HG03280 (cell line): ENCODE measurements around the gene FIG4.
"Not testable (repeated sequence)": the region's sequence is repeated elsewhere in the genome, so short reads cannot be mapped to it uniquely, and the experiment has no call there.

ENCODE experiments used
- ATAC-seq: cut with Tn5 transposase; IDR thresholded peaks from one replicate; pipeline ENCODE4 v1.9.1; 2021; ENCODE audit warnings: mild to moderate bottlenecking, moderate library complexity; ENCODE audit not compliant: unreplicated experiment

The FIG4 gene

DNA sequence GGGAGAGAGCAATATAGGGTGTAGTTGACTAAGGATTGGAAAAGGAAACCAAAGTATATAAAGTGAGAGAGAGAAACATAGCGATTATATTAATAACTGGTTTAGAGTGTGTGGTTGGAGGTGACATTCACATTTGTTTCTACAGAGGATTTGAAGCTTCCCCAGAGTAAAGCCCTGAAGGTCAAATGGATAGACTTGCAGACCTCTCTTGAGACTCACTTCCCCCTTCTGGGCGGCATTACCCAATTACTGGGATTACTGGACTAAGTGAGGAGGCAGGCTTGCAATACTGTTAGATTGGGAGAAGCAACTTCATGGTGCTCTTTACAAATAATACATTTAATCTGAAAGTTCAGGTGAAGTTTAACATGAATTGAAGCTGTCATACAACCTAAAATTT, 10.7 kb downstream of the FIG4 start:
- ATAC-seq: no peak

- no peak for ATAC-seq
Observed at GRCh38 chr6:109702791-109703190, 11.7 kb downstream of the FIG4 start.

GRCh38 chr6:109705258-109705657, 14.2 kb downstream of the FIG4 start:
- ATAC-seq: peak; percentile 97

DNA sequence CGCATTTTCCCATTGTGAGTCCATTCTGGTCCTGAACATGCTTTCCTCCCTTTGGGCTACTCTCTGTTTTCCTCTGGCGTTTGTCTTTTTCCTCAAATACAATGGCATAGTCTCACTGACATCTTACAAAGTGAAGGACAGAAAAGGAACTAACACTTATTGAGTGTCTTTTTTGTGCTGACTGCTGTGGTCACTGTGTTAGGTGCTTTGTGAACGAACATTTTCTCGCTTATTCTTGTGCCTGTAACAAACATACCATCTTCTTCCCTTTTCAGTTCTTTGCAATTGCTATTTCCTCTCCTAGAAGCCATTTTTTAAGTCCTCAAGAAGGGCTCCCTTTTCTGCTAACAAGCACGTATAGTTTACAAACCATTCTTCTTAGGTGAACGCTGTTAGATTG, 15.4 kb downstream of the FIG4 start:
- no peak for ATAC-seq

DNA sequence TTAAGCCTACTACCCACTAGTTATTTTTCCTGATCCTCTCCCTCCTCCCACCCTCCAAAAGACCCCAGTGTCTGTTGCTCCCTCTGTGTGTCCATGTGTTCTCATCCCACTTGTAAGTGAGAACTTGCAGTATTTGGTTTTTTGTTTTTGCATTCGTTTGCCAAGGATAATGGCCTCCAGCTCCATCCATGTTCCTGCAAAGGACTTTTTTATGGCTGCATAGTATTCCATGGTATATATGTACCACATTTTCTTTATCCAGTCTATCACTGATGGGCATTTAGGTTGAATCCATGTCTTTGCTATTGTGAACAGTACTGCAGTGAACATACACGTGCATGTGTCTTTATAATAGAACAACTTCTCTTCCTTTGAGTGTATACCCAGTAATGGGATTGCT, 17.0 kb downstream of the FIG4 start:
- not testable (repeated sequence) for ATAC-seq

- ATAC-seq: no peak
Observed at GRCh38 chr6:109713097-109713496, 22.0 kb downstream of the FIG4 start.

- no peak for ATAC-seq
Observed at GRCh38 chr6:109714166-109714565, 23.1 kb downstream of the FIG4 start.

GRCh38 chr6:109714611-109715010, 23.5 kb downstream of the FIG4 start:
- no peak for ATAC-seq

DNA sequence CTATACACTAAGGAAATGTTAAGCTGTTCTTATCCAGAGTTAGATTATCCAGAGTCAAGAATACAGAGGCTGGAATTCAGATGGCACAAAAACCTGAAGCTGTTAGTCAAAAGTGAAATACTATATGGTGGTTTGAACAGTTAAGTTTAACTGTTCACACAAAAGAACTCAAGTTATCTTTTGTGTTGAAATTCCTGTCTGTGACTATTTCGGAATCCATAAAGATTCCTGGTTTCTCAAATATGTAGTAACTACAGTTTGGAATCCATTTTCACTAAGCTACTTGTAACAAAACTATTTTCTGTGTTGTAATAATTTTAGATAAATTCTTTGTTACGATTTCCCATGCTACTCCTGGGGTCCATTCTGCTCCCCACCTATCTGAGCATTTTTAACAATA, 24.5 kb downstream of the FIG4 start:
- ATAC-seq: no peak

DNA sequence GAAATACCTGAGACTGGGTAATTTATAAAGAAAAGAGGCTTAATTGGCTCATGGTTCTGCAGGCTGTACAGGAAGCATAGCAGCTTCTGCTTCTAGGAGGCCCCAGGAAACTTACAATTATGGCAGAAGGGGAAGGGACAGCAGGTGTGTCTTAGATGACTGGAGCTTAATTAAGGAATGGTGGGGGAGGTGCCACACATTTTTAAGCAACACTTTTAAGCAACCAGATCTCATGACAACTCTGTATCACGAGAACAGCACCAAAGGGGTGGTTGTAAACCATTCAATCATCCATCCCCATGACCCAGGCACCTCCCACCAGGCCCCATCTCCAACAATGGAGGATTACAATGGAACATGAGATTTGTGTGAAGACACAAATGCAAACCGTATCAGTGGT, 26.9 kb downstream of the FIG4 start:
- ATAC-seq: no peak

GRCh38 chr6:109718991-109719390, 27.9 kb downstream of the FIG4 start:
- ATAC-seq: no peak

- no peak for ATAC-seq
Observed at GRCh38 chr6:109720311-109720710, 29.2 kb downstream of the FIG4 start.

- no peak for ATAC-seq
Observed at GRCh38 chr6:109722011-109722410, 30.9 kb downstream of the FIG4 start.

DNA sequence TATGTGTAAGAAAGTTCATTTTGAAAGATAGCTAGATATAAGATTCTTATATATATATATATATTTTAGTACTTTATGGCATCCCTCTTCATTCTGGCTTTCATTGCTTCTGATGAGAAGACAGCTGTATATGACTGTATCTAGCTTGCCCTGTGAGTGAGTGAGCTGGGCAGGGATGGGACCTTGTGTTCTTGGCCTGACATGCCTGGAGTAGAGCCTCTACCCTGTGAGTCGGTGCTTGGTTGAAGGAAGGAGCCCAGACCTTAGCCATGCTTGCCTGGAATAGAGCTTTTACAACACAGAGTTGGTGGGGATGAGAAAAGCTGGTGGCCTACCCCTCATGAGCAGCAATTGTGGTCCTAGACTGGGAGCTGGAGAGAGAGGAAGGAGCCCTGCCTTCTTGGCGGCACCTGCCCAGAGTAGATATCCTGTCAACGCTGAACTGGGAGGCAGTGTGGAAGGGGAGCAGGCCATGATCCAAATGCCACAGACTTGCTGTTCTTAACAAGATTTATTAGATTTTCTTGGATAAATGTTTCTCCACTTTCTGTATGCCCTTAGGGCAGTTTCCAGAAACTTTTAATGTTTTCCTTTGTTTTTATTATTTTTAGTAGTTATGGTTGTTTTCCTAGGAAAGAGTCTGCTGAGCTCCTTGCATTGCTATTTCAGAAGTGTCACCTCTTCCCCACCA, 31.6 kb downstream of the FIG4 start:
- ATAC-seq: no peak

- not testable (repeated sequence) for ATAC-seq
Observed at GRCh38 chr6:109725250-109725649, 34.2 kb downstream of the FIG4 start.

DNA sequence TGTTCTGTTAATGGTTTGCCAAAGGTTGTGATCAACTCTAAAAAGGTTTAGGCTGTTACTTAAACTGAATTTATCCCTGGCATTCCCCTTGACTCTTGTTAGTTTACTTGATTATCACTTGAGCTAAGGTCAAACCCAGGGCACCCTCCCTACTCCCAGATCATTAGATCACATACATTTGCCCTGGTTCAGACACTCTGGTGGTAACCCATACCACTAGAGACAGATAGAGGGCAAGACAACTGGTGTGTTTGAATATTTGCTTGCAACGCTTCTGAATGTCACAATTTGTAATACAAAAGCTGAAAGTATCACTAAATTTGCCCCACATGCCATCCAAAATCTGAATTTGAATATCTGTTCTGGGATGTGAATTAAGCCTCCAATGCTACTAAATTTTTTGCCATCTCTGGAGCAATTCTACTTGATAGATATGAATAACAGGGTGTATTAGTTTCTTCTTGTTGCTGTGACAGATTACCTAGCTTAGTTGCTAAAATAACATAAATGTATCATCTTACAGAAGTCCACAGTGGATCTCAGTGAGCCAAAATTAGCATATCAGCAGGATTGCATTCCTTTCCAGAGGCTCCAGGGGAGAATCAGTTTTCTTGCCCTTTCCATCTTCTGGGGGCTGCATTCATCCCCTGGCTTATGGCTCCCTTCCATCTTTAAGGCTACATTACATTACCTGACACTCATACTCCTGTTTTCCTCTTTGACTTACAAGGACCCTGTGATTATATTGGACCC, 45.4 kb downstream of the FIG4 start:
- no peak for ATAC-seq

DNA sequence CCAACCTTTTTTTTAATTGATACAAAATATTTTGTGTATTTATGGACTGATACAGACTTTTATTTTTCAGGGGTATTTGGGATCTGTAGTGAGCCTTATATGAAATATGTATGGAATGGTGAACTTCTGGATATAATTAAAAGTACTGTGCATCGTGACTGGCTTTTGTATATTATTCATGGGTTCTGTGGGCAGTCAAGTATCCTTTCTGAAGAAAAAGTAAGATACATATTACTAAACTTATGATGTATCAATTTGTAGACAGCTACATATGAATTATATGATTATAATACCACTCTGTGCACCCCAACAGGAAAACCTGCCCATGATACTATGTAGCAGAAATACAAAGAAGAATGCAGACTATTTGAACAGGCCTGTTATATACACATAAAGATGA, 47.2 kb downstream of the FIG4 start:
- no peak for ATAC-seq

GRCh38 chr6:109738667-109739066, 47.6 kb downstream of the FIG4 start:
- ATAC-seq: no peak

DNA sequence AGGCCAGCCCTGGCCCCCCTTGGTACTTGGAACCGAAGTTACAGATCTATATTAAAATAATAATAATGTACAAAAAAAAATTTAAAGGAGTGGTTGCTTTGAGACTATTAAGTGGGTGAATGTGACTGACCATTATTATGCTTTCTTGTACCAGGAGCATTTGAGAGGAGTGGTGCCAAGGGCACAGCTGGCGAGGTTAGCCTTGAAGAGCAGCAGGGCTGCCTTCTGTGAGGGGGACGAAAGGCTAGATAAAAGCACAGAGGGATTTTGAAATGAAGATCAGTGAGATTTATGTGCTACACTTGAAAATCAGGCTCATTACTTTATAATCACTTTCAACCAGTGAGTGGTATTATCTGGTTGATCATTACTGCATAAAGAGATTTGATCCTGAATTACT, 48.6 kb downstream of the FIG4 start:
- no peak for ATAC-seq

GRCh38 chr6:109740787-109741186, 49.7 kb downstream of the FIG4 start:
- no peak for ATAC-seq

GRCh38 chr6:109743739-109744138, 52.6 kb downstream of the FIG4 start:
- ATAC-seq: no peak

- ATAC-seq: not testable (repeated sequence)
Observed at GRCh38 chr6:109744779-109745178, 53.7 kb downstream of the FIG4 start.

GRCh38 chr6:109747221-109747620, 56.1 kb downstream of the FIG4 start:
- ATAC-seq: no peak
